Glomerular visceral epithelial cell (primary cell): Measurements from ENCODE around the gene PLEKHA8.

Experiments used
- DNase-seq: peaks from one replicate; pipeline ENCODE4 v3.0.0-alpha.2; 2016; ENCODE audit errors: extremely low spot score

Gene PLEKHA8

DNA sequence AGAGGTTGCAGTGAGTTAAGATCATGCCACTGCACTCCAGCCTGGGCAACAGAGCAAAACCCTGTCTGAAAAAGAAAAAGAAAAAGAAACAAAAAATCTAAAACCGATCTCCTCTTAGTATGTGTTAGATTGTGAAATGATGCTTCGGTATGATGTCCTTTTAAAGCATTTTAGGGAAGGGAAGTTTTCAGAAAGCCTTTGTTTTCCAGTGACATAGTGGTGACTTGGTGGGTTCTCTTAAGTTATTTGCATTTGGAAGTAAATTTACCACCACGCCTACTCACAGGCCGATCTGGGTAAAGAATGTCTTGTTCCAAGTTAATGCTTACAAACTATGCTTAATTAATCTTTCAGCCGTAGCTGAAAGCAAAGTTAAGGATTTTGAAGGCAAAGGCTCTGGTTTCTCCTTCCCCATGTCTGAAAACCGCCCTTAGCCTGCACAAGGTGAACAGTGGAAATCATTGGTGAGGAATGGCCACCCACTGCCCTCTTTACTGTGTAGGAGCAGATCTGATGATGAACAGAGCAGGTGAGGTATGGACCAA is 117.3 kb downstream of the PLEKHA8 start:
- no peak for DNase-seq

DNA sequence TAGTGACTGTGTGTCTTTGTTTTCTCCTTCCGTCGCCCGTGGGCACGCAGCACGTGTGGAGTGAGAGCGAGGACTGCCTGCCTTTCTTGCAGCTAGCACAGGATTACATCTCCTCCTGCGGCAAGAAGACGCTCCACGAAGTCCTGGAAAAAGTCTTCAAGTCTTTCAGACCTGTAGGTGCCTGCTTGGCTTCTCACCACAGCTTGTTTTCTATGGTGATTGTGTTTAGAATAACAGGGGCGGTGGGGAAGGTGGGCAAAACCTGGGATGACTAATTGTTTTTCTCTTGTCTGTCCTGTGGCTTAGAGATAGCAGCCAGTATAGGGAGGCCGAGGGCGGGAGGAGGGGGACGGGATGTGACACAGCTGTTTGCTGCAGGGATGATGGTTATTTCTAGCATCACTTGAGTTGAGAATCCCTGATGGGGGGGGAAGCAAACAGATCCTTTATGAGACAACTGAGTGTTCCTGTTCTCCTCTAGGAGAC is 118.0 kb downstream of the PLEKHA8 start:
- no peak for DNase-seq

DNA sequence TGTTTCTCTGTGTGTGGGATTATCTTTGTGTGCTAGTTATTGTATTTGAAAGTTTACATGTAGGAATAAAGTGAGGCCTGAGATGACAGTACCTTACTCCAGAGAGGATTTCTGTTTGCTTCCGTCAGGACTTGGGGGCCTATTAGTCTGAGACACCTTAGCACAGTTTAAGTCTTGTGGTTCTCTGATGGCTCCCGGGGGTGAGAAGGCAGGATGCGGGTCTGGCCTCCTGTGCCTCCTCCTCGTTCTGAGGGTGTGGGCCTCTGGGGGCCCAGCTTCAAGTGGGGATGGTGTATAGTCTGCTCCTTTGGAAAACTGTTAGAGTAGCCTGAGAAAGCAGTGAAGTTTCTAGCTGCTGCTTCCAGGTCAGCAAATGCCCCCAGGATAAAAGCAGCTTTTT is 119.0 kb downstream of the PLEKHA8 start:
- DNase-seq = no peak

DNA sequence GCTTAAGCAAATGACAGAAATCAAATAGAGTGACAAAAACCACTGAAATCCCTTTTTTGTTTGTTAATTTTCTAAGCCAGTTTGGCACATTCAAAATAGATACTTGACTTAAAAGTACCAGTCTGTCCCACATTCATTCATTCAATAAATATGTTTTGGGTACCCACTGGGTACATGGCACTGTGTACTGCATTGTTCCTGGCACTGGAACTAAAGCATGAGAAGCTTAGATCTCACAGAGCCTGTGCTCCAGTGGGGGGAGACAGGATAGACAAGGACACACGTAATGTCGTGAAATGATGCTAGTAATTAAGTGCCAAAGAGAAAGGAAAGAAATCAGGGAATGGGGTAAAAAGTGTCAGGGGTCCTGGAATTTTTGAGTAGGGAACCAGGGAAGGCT is 119.6 kb downstream of the PLEKHA8 start:
- DNase-seq = no peak

DNA sequence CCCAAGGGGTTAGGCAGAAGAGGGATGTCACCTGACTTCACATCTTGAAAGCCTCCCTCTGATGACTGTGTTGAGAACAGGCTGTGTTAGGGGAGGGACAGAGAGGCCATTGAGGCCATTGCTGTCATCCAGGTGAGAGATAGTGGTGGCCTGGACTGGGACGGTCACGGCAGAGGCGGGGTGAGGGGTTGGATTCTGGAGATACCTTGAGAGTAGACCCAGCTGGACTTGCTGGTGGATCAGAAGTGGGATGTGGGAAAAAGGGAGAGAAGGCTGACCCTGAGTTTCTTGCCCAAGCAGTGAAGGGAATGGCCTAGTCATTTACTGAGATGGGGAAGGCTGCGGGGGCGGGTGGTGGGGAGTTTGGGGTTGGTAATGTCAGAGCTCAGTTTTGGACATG is 120.2 kb downstream of the PLEKHA8 start:
- DNase-seq = no peak

DNA sequence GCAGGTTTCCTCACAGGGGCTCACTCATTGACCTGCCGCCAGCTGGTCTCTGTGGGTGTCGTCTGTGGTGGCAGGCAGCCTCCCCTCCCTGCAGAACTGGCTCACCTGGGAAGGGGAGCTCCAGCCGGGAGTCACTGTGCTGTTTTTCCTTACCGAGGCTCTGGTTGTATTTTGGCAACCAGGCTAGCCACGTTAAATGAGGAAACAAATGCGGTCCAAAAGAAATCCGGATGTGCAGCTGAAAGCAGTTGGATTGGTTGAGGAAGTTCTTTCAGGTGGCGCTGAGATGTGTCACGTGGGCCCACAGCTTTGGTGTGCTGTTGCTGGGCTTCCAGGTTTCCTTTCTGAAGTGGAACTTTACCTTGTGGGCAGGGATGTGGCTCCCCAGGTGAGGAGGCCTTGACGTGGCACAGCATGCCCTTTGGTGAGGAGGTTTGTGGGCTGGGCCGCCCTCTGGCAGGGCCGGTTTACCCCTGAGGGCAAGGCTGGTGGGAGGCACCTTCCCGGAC is 120.8 kb downstream of the PLEKHA8 start:
- no peak for DNase-seq

DNA sequence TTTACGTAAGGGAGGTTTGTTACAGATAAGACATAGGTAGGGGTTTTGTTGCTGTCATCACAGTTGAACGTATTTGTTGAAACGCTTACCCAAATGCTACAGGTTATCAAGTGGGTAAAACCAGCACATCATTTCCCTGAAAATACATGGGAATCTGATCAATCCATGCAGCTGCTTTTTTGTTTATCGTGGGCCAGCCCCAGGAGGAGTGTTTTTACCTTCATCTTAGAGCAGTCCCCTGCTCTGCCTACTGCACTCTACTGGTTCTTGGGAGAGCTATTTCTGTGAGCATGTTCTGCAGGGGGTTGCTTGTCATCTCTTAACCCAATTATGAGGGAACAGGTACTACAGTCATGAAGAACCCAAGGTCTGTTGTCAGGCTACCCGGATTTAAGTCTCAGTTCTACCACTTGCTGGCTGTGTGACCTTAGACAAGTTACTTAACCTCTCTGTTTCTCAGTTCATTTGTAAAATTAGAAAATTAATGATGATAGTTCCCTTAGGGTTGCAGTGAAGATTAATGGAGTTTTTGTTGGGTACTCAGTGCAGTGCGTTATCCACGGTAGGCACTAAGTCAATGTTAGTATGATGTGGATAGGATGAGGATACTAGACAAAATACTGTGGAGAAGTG is 121.5 kb downstream of the PLEKHA8 start:
- DNase-seq = no peak

DNA sequence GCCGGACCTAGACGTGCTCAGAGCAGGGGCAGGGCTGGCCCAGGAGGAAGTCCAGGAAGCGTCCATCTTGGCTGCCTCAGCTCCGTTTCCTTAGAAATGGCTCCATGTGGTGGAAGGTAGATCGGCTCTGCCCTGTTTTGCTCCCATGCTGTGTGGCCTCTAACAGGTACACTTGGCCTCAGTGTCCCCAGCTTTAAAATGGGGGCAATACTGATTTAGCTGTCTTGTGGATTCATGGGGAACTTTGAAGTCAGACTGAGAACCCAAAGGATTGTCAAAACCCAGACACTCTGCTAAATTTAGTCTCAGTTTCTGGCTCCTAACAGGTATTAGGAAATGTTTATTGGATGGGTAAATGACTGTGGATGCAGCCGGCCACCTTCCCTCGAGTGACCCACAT is 122.5 kb downstream of the PLEKHA8 start:
- DNase-seq = no peak

DNA sequence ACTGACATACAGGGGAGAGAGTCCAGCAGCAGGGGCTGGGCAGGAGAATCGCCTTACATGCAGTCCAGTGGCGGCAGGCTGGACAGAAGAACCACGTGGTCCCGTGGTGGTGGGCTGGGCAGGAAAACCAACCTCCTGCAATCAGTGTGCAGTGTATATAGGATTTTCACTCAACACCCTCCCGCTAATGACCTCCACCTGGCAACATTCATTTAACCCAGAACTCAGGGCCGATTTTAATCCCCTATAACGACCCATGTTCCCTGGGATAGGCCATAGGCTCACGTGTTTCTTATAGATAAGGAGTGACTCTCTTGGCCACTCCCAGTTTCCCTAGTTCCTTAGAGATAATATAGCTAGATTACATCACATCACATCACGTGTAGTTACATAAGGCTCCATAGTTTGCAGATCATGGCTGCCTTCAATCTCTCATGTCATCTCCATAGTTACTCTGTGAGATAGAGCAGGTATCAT is 125.9 kb downstream of the PLEKHA8 start:
- DNase-seq = no peak

DNA sequence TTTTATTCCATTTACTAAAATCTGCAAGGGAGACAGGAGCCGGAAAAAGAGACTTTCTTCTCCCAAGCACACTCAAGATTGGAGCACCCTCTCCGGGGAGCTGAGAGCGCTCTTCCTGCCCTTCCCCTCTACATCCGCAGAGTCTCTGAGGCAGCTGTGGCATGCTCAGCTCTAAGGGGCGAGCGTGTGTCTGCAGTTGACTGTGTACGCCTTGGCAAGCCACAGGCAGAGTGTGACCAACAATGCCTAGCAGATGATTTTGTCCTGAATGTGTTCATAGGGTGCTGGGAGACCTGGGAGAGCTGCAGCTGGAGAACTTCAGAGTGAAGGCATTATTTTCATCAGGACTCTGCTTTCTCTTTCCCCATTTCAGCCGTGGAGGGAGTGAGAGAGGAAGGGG is 127.3 kb downstream of the PLEKHA8 start:
- no peak for DNase-seq

DNA sequence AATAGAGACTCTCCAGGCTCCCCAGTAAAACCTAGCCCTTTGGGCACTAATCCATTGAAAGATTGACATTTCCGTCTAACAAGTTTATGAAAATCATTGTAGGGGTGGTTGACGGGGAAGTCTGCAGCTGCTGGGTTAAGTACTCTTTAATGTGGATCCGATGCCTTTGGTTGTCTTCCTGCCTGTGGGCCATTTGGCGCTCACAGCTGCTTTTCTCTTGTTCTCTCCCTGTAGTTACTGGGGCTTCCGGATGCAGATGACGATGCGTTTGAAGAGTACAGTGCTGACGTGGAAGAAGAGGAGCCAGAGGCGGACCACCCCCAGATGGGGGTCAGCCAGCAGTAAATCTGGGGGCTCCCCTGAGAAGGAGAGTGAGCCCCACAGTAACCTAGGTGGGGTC is 129.0 kb downstream of the PLEKHA8 start:
- no peak for DNase-seq

DNA sequence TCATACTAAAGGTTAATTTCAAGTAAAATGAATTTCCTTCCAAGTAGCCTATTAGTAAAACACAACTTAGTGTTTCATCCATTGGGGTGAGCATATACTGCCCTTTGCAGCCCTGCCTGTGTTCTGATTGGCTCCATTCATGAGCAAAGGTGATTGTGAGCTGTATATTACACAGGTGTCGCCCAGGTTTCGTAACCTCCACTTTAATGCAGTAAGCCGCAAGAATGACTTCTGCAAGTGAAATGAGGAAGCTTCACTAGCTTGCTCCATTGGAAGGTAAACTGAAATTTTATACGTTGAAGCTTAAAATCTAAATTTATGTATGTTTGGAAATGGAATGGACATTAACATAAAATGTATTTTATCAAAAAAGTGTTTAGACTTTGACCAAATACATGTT is 131.0 kb downstream of the PLEKHA8 start:
- DNase-seq = no peak

DNA sequence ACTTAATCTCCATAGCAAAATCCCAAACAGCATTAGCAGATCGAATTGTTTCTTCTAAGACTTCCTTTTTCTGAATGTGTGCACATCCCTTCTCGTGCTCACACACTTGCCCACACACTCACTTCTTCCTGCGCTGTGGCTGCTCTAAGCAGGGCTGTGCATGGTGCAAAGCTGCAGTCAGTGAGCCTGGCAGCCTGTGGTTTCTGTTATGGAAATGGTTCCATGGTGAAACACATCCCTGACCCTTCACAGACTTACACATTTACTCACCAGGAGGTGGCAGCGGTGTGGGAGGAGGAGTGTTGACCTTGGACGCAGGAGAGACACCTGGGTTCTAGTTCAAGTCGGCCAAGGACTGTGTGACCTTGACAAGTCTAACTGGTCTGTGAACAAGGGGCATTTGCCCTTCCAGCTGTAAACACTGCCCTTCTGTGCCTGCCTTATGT is 131.5 kb downstream of the PLEKHA8 start:
- DNase-seq = peak; percentile 28

DNA sequence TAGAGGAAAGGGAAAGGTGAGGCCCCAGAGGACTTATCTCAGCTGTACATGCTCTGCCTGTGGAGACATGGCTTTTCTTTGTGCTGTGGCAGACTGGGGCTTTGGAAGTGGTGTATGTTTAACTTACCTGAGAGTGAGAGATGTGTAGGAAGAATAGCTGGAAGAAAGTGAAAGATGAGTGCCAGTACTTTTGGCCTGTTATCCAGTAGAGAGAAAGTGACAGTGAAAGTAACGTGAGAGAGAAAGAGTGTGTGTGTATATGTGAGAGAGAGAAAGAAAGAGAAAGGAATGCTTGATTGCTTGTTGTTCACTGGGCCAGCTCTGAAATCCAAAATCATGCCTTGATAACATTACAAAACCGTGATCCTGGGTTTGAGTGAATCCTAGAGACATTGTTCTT is 132.1 kb downstream of the PLEKHA8 start:
- DNase-seq = no peak

DNA sequence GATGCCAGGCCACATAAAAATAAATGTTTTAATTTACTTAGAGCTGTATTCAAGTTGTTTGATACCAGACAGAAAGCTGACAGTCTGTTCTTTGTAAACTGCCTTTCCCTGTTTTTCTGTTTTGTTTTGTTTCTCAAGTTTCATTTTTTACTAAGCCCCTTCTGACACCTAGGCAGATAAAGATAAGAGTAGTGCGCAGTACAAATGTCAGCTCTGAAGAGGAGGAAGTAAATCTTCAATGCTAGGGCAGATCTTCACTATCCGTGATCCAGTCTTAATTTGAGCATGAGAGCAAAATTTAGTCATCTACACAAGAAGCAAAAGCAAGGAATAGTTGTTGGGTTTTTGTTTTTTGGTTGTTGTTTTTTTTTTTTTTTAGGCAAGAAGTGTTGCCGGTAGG is 133.9 kb downstream of the PLEKHA8 start:
- DNase-seq = no peak

DNA sequence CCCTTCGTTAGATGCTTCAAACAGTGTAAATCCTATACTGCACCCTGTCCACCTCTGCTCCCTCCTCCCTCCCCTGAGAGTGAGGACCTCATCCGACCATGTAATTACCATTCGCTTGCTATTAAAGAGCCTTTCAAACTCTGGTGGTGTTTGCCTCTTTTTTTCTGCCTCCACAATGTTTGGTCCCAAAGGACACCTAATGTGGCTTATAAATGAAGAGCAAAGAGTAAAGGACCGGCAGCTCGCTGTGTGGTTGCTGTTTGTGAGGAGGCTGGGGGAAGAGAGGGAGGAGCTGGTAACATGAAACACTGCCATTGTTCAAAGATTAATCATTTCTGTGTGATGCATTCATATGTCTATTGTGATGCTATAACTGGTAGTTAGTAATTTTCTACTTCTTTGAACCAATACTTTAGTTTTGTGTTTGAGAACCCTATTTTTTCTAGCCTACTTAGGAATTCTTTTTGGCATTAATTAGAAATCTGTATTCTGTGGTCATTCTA is 134.5 kb downstream of the PLEKHA8 start:
- peak; percentile 45 for DNase-seq

DNA sequence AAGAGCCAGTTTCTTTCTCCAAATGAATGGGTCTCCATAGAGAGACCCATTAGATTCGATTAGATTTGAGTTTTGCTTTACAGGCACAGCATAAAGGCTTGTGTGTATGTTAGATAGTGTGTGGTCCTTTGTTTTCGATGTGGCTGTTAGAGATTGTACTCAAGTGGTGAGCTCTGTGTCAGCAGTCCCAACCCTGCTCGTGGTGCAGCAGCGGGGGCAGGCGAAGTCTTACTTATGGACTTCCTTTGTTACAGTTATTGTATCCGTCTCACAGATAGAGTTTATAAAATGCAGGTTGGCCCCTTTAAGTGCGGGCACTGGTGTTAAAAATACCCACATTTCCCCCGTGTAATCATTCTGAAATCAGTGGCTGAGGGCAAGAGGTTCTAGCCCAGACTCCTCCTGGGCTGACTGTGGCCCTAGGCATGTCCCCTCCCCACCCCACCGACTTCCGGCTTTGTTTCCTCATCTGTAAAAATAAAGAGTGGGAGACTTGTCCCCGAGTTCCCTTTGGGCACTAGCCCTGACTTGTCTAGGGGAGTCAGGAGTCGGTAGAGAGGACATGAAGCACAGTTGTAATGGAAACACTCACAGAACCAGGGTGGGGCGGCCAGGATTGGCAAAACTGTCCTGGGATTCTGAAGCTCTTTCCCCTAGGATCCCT is 135.2 kb downstream of the PLEKHA8 start:
- no peak for DNase-seq

DNA sequence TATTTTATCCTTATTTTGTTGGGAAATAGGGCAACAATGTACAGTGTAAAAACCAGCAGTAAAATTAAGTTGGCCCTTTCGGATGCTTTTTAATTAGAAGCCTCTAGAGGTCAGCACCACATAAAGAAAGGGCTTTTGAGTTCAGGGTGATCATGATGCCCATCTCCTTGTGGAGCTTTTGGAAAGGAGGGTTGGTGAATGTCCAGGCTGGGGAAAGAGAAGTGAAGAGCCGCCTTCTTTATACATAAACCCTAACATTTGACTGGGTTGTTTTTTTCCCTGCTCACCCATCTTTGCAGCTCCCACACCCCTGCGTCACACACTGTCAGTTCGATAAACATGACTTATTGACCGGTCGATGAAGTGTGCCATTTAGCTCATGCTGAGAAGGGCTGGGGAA is 136.4 kb downstream of the PLEKHA8 start:
- DNase-seq = peak; percentile 66

DNA sequence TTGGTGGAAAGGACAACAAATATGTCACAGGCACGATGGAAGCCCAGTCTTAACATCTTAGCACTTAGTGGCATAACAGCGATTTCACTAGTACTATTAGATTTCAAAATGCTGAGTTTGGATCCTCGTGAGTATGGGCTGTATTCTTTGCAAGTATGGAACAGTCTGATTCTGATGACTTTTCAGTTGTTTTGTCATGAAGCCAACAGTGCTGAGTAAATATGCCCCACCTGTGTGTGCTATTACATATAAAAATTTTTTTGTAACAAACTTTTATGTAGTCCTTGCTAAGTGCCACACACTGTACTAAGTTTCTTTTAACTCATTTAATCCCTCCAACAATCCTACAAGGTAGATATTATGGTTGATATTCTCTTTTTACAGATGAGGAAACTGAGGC is 137.4 kb downstream of the PLEKHA8 start:
- DNase-seq = no peak

DNA sequence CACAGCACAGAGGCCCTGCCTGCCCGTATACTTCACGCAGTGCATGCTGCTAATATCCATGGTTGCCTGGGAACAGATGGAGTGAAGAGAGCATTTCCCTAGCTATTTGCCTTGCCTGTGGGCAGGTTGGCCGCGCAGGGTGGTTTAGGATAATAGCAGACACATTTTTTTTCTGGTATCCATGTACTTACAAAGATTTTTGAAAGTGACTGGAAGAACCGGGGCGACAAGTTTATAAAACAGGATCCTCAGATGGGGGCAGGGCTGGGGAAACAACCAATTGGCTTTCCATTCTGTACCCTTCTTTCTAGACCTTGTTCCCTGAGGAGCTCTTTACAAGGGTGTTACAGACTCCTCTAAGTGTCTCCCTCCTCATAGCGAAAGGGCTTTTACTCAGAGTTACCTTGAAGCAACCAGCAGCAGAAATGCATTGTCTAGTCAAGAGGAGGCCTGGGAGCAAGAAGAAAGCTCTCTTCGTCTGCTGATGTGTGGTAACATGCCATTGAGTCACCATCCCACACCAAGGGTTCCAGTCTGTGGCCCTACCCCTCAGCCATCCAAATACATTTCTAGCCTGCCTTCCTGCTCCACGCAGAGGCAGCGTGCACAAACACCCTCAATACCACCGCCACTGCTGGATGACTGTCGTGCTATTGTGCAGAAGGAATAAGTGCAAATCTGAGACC is 138.1 kb downstream of the PLEKHA8 start:
- no peak for DNase-seq

DNA sequence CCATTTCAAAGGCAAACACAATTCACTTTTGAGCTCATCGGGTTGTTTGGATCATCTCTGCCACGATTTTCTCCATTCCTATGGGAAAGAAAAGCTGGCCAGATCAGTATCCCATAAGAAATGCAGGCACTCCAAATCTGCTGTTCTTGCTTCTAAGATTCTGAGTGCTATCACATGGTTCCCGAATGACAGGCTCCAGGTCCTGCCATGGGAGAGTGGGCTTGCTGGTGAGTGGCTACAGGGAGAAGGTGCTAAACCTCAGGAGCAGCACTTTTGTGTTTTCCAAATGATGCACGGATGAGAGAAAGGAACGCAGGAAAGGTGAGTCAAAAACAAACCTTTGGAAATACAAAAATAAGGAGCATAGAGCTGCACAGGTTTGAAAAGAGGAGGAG is 138.6 kb downstream of the PLEKHA8 start:
- no peak for DNase-seq

DNA sequence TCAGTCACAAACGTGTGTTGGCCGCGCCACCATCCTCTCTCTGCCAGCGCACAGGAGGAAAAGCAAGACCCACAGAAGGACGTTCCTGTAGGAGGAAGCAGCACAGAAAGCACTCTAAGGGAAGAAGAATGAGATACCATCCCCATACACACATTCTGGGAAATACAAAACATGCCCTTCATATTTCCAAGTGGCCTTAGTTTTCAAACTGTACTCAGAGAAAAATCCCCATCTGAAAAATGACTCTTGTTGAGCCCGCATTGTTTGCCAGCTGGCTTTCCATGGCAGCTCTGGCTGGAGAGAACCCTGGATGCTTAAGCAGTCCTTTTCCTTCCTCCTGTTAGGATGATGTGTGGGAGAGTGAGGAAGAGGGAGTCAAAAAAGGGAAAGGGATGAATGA is 139.7 kb downstream of the PLEKHA8 start:
- DNase-seq = no peak
